Amniotic epithelial cell (primary cell): Measurements from ENCODE around the gene SKAP1.
"Not testable (repeated sequence)": the region's sequence is repeated elsewhere in the genome, so short reads cannot be mapped to it uniquely, and the experiment has no call there.

ENCODE experiments used
- DNase-seq: peaks from one replicate; pipeline ENCODE4 v3.0.0-alpha.2; 2010; ENCODE audit warnings: low read depth

SKAP1 gene

DNA sequence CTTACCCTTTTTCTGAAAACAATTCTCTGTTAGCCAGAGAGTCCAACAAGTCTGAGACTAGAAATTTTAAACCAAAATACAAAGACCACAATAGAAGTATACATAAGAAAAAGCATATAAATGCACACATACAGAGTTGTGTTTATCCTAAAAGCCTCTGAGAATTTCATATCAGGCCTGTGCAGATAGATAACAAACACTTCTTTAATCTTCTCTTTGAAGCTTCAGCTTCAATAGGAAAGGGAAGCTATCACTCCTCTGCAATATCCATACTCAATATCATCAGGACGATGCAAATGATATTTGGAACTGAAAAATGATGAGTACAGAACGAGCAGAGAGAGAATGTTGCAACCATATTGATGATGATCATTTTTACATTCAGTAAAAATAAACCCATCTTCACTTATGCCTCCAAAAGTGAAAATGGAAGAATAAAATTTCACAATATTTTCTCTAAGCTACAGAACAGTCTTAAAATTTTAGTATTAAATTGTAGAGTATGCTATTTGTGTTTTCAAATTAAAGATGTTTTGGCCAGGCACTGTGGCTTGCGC is 61.6 kb downstream of the SKAP1 start:
- no peak for DNase-seq

GRCh38 chr17:48363161-48363560 is 66.9 kb downstream of the SKAP1 start:
- peak; percentile 27 for DNase-seq

DNA sequence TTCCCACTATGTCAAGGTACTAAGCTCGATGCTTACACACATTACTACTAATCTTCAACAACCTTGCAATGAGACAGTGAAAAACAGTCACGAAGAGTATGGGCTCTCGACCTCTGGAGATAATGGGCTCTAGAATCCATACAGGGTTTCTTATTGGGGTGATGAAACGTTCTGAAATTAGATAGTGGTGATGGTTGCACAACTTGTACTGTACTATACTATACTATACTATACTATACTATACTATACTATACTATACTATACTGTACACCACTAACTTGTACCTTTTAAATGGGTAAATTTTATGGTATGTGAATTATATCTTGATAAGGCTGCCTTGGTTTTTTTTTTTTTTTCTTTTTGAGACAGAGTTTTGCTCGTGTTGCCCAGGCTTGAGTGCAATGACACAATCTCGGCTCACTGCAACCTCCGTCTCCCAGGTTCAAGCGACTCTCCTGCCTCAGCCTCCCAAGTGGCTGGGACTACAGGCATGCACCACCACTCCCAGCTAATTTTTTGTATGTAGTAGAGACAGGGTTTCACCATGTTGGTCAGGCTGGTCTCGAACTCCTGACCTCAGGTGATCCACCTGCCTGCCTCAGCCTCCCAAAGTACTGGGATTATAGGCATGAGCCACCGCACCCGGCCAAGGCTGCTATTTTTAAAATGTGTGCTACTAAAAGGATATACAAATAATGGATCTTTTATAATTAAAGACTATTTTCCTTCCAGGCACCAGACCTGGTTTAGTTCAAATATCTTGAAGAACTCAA is 69.0 kb downstream of the SKAP1 start:
- DNase-seq = not testable (repeated sequence)

DNA sequence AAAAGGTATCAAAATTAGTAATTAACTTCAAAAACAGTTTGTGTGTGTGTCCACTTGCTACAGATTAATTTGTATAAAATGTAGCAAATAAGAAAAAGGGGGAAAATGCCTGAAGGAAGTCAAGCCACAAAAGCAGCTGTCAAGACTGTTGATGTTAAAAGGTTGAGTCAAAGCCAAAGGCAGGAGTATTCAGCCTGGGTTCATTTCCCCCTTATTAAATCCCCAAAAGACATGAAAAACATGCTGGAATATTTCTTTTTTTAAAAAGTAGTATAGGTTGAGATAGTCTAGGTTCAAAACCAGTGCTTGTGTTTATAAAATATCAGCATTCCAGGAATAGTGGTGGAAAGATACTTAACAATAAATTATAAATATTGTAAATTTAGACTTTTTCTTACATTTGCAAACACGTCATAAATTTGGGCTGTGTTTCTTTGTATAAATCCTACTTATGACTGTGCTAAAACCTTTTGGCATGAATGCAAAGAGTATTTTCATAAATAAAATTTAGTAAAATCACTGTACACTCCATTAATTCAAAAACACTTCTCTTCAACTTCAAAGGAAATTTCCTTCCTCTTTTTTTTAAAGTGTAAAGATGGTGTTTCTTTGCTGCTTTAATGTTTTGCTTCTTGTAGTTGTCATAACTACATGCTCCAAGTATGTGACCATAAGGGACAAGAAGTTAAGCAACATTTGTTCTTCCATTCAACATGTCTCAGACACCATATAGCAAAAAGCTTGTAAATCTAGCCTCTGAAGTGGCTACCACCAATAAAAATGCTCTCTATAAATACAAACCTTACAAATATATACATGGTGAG is 72.0 kb downstream of the SKAP1 start:
- DNase-seq = no peak

DNA sequence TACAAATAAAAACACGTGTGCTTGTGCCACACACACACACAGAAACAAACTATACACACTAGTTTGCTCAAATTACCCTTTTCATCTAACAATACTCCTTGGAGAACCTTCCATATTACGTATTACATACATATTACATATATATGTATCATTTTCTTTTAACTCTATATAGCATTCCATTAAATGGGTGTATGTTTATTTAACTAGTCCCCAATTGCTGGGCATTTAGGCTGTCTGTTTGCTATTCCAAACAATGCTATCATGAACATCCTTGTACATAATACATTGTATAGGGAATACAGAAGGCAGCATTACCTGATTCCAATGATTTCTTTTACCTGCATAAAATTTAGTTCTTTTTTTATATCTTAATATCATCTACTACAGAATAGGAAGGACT is 73.1 kb downstream of the SKAP1 start:
- DNase-seq = no peak

DNA sequence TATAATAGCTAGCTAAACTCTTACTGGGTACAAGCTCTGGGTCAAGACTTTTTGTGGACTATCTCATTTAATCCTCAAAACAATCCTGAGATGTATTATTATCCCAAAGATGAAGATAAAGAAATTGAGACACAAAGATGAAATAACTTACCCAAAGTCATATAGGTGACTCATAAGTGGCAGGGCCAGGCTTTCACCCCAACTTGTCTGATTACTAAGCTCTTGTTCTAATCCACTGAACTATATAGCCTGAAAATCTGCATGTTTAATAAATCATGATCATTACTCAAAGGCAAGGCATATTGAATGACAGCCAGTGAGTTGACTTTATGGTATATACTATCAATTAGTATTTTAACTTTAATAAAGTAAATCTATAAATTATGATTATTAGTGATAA is 77.4 kb downstream of the SKAP1 start:
- no peak for DNase-seq

DNA sequence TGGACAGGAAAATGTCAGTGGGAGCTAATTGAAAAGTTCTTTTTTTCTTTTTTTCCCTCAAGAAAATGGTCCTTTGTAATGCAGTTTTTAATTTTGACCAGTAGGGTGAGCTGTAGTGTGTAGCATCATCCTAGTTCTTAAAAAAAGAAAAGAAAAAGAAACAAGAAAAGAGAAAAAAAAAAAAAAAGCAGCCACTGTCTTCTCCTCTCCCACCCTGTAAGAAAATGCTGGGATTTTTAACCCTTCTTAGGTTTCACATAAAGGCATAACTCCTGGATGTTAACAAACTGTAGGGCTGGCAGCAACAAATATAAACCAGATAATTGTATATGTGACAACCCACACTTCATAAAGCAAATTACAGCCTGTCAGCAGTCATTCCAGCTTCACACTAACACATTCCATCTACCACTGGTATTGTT is 78.1 kb downstream of the SKAP1 start:
- DNase-seq = peak; percentile 53

- DNase-seq = no peak
Measured at GRCh38 chr17:48348352-48348751, 81.7 kb downstream of the SKAP1 start.

DNA sequence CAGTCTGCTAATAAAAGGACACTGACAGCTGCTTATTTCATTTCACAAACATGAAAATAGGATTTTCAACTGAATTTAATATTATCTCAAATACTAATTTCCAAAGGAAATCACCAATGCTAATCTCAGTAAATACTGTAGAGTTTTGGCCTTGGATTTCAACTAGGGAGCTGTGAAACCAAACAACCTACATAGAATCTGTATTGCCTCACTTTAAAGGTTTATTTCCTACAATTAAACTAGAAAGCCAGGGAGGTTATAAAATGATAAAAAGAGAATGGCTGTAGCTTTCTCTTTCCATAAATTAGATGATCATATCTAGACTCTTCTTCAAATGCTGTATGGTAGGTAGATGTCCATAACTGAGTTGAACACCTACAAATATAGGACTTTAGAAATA is 82.8 kb downstream of the SKAP1 start:
- DNase-seq = no peak

- DNase-seq = no peak
Measured at GRCh38 chr17:48344251-48344650, 85.8 kb downstream of the SKAP1 start.

DNA sequence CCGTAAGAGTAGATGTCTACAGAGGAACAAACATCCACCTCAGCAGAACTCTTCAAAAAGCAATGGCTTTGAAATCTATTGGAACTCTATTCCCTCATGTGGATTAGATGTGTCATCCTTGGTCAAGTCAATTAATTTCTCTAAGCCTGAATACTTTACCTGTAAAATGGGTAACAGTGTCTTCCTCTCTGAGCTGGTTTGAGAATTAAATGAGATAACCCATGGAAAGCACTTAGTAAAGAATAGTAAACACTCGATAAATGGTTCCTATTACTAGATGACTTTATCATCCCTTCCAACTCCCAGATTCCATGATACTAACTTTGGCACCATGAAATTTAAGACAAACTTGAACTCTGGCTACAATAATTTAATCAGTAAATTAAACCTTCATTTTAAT is 89.1 kb downstream of the SKAP1 start:
- DNase-seq = no peak

GRCh38 chr17:48338720-48339119 is 91.3 kb downstream of the SKAP1 start:
- DNase-seq = no peak

GRCh38 chr17:48337903-48338302 is 92.1 kb downstream of the SKAP1 start:
- DNase-seq = not testable (repeated sequence)

DNA sequence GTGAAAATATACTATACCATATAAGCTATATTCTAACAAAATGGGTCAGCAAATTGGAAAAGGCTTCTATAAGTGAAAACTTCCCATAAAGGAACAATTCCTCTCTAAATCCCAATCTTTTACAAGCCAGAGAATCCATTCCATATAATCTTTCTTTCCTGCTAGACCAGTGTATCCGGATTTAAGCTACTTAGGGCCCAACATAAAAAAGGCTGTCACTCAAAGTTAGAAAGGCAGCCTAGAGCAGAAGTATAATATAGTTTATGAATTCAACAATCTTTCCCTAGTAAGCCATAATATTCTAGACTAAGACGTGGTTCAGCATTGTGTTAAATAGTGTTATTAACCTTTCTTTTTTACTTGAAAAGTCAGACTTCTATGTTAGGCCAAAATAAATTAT is 93.0 kb downstream of the SKAP1 start:
- no peak for DNase-seq

DNA sequence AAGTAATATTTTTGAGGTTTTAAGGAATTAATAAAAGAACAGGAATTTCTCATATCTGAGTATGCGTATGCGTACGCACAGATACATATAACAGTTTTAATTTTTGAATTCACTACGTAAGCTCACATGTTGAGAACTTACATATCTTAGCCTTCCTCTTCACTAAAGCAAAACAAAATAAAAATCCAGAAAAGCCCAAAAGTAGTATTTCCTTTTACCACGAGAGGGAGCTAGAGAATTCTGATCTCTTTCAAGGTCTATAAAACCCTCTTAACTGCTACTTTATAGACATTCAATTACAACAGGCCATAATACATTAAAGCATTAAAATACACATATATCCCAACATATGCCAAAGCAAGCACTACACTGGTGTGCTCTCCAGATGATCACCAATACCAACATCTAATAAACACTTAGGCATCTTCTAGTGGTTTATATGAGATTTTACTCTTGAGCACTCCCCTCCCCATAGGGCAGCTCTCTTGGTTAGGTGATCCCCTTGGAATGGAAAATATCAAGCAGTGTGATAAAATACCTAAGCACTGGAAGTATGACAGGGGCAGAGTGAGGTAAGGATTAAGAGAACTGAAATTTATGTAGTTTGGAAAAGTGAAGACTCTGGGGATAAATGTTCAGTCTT is 94.0 kb downstream of the SKAP1 start:
- peak; percentile 78 for DNase-seq

DNA sequence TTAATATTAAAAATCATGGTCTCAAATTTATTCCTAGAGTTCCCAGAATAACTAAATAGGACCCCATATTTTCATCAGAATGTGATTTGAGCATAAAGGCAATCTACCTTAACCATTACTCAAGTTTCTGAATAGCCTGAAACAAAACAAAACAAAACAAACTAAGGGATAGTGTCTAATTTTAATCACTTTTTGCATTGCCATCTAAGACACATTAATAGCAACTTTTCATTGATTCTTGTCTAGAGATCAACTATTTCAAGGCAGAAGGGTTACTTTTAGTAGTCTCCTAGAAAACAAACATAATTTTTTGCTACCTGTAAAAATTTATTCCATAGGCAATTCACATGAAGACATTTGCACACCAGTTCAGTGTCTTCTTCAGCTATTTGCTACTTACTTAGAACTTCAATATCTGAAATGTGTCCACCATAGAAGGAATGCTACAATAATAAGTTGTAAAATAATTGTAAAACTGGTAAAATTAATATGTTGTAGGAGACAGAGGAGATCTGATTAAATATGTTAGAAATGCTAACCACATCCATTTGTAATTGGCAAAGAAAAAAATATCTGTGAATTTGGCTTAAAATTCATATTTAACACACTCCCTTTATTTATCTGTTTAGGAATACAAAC is 94.7 kb downstream of the SKAP1 start:
- no peak for DNase-seq

DNA sequence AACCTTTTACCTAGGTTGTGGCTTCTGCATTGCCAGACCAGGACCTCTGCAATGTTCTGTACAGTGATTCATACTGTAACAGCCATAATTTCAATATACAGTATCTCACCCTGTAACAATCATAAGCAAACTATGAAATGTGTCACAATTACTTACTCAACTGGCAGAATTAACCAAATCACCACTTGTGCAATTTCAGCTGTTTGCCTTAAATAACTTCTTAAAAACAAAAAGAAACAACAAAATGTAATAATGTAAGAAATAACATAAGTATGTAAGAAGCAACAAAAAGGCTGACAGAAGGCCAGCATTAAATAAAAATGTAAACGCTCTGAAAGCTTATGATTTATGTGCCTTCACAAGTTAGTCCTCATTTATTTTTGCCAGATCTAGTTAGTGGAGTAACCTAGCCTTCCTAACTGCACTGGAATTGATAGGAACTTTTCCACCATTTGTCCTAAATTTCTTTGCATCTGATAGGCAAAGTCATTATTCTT is 96.9 kb downstream of the SKAP1 start:
- peak; percentile 93 for DNase-seq

GRCh38 chr17:48330887-48331286 is 99.1 kb downstream of the SKAP1 start:
- DNase-seq = no peak

GRCh38 chr17:48330421-48330820 is 99.6 kb downstream of the SKAP1 start:
- DNase-seq = no peak

DNA sequence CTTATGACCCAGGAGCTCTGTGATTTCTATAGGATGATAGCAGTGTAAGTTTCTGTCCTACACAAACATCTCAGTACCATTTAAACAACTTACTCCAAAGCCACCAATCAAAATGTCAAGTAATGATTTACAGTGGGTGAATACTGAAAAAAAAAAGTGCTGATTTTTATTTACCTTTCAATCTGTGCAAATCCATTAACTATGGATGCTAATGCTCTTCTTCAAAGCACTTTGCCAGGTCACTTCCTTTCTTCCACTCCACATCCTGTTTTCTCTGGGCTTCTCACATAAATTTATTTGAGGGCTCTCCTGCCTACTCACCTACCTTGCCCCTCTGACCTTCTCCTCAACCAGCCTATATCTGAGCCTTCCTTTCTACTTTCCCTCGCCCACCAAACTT is 101.6 kb downstream of the SKAP1 start:
- no peak for DNase-seq

GRCh38 chr17:48326310-48326709 is 103.7 kb downstream of the SKAP1 start:
- DNase-seq = no peak

DNA sequence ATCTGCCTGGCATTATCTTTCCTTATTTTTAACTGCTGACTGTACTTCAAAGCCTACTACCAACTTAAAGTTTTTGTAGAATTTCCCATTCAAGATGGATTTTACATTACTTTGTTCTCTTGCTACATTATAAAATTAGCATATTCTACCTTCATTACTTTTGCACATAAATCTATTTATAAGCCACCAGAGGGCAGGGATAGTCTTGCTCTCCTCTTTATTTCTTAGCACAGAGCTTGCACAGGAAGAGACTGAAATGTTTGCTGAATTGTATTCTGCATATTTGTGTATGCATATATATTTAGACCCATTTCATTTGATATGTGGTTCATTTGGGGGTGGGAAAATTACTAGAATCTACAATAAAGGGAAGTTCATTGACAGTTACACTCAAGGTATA is 108.0 kb downstream of the SKAP1 start:
- DNase-seq = no peak
